GM19372 (cell line): Measurements from ENCODE around the gene DLL3.

Experiments used
- ATAC-seq: cut with Tn5 transposase; IDR thresholded peaks from one replicate; pipeline ENCODE4 v1.9.1; 2021; ENCODE audit warnings: mild to moderate bottlenecking, low read depth, moderate library complexity; ENCODE audit not compliant: unreplicated experiment

Gene DLL3

DNA sequence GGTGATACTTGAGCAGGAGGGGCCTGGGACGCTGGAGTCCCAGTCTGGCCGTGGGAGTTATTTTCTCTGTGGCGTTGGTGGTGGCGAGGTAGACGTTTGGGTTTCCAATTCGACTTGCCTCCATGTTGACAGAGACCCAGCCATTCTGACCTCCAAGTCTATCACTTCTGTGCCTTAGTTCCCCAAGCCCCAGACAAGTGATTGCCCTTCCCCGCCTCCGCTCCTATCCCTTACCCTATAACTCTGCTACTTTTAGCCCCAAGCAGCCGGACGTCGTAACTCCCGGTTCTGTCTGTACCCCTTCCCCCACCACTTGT lies 17.6 kb upstream of the DLL3 start:
- no peak for ATAC-seq

DNA sequence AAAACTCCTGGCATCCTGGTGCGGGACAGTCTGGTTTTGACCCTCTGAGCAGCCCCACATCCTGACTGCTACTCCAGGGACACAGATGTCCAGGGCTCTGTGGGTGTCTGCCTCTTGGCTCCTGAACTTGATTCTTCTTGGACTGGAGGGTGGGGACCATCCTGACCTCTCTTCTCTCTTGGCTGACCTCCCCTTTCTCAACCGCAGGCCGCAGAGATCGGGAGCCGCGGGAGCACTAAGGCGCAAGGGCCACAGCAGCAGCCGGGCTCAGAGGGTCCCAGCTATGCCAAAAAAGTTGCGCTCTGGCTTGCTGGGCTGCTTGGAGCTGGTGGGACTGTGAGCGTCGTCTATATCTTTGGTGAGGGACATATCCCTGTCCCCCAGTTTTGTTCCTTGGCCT lies 17.1 kb upstream of the DLL3 start:
- no peak for ATAC-seq

DNA sequence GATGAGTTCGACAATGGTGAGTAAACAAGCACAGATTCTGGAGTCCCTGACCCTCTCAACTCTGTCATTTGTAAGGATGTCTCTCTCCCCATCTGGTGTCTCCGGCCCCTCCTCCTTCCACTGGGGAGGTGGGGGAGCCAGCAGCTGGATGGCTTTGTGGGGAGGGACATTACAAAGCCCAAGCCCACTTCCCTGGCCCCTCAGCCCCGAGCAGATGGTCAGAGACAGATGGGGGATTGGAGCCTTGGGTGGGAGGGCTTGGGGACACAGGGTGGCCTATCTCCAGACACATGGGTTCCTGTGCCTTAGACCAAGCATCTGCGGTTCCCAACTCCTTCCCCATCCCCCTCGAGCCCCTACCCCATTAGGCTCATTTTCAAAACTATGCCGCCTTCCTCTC lies 15.6 kb upstream of the DLL3 start:
- no peak for ATAC-seq

DNA sequence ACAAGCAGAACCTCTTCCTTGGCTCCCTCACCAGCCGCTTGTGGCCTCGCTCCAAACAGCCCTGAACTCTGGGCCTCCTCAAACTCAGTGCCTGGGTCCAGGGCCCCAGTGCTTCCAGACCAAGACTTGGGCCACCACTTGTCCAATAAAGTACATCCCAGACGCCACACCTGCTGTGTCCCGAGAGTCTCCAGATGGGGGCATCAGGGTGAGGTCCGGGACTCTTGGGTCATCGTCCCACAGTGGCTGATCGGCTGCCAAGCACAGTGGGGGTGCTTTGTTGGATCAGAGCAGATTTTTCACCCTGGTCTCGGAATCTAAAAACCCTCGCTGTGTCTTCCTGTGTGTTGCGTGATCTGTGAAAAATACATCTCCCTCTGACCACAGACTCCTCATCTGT lies 9.0 kb upstream of the DLL3 start:
- ATAC-seq, result no peak

DNA sequence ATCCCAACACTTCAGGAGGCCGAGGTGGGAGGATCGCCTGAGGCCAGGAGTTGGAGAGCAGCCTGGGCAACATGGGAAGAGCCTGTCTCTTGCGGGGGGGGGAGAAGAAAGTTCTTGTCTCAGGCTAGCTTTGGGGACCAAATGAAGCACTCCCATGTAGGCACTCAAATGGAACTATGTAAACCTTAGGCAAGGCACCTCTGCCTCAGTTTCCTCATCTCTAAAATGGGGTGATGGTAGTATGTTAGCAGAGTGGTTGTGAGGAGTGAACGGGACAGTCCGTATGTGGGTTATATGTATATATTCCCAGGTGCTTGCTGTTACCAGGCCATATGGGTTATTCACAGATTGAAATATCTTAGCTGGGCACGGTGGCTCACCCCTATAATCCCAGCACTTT lies 6.5 kb upstream of the DLL3 start:
- no peak for ATAC-seq

DNA sequence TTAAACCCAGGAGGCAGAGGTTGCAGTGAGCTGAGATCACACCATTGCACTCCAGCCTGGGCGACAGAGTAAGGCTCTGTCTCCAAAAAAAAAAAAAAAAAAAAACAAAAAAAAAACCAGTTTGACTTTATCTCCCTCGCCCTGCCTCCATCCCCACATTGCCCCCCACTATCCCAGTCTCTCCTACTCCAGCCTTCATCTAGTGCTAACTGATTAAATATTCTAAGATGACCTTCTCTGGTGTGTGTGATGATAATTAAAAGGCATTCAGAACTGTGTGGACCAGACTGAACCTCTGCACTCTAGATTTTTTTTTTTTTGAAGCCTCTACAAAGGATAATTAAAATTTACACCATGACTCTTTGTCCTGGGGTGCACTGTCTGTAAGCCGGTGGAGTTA lies 6.0 kb upstream of the DLL3 start:
- ATAC-seq, result no peak

DNA sequence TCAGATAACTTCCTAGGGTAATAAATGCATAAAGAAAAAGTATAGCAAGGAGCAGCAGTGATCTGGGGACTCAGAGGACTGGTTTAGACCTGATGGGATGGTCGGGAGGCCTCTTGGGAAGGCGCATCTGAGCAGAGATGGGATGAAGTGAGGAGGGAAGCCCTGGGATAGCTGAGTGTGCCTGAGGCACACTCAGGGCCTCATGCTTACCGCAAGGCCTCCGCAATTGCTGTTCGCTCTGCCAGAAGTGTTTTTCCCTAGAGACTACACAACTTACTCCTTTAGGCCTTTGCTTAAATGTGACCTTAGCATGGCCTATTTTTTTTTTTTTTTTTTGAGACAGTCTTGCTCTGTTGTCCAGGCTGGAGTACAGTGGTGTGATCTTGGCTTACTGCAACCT lies 4.1 kb upstream of the DLL3 start:
- ATAC-seq, result no peak

DNA sequence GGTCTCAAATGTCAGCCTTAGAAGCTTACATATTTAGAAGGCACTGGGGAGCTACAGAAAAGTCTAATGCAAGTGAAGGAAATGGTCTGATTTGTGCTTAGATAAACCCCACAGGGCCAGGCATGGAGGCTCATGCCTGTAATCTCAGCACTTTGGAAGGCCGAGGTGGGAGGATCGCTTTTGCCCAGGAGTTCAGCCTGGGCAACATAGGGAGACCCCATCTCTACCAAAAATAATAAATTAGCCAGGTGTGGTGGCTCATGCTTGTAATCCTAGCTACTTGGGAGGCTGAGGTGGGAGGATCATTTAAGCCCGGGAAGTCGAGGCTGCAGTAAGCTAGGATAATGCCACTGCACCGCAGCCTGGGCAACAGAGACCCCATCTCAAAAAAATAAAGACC lies 2.7 kb upstream of the DLL3 start:
- no peak for ATAC-seq

DNA sequence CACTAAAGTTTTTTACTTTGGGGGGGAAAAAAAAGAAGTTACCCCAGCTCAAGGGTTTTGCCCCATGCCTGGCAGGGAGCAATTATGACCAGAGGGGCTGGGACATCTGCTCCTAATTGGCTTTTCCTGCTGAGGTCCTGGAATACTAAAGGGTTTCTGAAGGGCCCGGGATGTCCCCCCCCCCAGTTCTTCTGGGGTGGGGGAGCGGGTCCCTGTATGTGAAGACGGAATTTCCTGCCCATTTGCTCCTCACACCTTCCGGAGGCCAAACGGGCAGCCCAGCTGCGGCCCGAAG lies 1.1 kb upstream of the DLL3 start:
- no peak for ATAC-seq

DNA sequence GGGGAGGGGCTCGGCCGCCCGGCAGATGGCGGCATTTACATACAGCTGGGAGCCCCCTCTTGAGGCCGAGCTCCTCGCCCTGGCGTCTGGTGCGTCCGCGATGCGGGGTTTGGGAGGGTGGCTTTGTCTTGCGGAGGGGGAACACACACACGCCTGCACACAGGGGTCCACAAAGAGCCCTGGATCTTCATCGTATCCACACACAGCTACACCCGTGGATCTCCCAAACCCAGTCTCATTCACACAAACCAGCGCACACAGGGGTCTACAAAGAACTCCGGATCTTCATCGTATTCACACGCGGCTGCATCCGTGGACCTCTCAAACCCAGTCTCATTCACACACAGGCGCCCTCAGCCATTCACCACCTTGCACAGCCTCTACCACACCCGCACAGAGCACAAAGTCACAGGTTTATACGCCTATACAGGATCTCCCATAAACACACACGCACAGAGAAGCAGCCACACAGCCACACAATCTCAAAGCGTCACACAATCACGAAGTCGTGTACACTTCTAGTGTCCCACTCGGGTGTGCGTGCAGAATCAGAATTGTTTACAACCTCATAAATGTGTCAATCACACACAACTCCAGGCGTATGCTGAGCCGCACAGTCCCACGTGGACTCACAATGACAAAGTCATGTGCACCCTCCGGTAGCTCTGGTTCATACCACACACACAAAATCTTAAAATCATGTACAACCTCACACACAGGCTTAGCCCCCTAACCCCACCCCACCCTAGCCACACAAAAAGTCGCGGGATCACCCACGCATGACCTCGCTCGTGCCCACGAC lies 550 bp upstream of the DLL3 start:
- no peak for ATAC-seq

DNA sequence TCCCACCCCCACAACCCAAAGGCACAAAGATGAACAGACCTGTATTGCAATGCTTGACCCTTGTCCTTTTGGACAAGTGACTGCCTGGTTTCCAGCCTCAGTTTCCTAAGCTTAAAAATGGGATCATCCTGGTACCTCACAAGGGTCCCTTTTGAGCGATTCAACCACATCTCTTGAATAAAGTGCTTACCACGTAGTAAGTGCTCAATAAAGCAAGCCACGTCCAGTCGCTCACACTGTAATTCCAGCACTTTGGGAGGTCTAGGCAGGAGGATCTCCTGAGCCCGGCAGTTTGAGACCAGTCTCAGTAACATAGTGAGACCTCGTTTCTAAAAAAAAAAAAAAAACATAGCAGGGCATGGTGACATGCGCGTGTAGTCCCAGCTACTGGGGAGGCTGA lies 1.2 kb downstream of the DLL3 start:
- ATAC-seq, result no peak

DNA sequence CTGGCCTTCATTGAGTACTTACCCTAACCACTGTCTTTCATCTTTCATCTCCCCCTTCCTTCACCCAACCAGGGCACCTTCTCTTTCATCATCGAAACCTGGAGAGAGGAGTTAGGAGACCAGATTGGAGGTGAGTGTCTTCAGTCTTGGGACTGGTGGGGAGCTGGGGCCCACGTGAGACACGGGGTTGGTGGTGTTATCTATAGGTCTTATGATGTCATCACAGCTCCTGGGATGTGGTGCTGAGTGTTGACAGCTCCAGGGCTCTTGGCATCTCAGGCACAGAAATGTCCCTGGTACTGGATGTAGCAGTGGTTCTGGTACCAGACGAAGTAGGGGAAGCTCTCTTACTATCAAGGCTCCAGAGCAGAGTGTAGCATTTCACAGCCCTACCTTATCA lies 1.8 kb downstream of the DLL3 start:
- ATAC-seq, result no peak

DNA sequence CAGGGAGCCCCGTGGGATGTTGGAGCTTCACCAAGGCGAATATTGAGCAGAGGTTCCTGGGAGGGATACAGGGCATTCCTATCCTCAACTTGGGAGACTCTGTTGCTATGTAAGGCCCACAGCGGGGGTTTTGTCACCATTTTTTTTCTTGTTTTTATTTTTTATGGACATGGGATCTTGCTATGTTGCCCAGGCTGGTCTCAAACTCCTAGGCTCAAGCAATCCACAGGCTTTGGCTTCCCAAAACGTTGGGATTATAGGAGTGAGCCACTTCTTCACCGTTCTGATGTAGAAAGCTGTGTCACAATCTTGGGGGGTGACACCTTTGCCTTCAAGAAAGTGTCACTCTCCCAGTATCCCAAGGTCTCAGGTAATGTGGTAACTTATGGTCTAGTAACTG lies 2.6 kb downstream of the DLL3 start:
- no peak for ATAC-seq

DNA sequence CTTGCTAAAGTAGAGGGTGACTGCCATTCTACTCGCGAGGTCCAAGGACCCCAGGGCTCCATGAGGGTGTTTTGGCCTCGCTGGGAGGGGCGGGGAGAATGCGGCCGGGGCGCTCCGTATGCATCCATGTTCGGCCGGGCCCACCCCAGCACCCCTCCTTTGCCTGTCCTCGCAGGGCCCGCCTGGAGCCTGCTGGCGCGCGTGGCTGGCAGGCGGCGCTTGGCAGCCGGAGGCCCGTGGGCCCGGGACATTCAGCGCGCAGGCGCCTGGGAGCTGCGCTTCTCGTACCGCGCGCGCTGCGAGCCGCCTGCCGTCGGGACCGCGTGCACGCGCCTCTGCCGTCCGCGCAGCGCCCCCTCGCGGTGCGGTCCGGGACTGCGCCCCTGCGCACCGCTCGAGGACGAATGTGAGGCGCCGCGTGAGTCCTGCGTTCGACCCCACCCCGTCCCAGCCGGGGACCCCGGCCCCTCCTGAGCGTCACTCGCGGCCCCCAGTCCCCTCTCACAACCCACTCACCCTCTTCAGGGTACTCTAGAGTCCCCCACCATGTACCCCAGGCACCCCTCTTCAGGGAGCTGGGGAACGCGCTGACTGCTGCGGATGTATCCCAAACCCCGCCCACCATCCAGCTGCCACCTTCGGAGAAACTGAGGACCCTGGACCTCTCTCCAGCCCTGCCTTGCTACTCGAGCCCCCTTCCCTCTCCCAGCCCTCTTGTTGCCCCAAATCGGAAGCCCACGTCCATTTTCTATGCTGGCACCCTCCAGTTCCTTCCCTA lies 4.1 kb downstream of the DLL3 start:
- no peak for ATAC-seq

DNA sequence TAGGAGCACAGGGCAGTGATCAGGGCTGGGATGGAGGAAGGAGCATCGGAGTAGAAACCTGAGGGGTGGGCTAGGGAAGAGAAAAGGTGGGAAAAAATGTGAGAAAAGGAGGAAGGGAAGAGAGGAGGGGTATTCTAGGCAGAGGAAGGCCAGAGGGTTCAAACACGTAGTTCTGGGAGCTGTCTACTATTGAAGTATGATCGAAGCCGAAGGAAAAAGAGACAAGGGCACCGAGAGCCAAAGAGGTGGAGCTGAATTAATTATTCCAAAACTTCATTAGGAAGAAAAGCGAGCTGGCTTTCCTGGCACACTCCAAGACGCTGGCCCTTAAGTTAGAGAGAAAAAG lies 7.8 kb downstream of the DLL3 start:
- no peak for ATAC-seq

DNA sequence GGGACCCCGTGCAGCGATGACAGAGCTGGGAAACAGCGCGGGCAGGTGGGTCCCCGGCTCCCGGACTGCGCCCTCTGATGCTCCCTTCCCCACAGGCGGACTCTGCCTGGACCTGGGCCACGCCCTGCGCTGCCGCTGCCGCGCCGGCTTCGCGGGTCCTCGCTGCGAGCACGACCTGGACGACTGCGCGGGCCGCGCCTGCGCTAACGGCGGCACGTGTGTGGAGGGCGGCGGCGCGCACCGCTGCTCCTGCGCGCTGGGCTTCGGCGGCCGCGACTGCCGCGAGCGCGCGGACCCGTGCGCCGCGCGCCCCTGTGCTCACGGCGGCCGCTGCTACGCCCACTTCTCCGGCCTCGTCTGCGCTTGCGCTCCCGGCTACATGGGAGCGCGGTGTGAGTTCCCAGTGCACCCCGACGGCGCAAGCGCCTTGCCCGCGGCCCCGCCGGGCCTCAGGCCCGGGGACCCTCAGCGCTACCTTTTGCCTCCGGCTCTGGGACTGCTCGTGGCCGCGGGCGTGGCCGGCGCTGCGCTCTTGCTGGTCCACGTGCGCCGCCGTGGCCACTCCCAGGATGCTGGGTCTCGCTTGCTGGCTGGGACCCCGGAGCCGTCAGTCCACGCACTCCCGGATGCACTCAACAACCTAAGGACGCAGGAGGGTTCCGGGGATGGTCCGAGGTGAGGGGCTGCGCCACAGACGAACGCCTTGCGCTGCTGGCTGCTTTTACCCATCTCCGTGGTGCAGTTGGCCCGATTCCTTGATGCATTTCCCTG lies 8.4 kb downstream of the DLL3 start:
- no peak for ATAC-seq

DNA sequence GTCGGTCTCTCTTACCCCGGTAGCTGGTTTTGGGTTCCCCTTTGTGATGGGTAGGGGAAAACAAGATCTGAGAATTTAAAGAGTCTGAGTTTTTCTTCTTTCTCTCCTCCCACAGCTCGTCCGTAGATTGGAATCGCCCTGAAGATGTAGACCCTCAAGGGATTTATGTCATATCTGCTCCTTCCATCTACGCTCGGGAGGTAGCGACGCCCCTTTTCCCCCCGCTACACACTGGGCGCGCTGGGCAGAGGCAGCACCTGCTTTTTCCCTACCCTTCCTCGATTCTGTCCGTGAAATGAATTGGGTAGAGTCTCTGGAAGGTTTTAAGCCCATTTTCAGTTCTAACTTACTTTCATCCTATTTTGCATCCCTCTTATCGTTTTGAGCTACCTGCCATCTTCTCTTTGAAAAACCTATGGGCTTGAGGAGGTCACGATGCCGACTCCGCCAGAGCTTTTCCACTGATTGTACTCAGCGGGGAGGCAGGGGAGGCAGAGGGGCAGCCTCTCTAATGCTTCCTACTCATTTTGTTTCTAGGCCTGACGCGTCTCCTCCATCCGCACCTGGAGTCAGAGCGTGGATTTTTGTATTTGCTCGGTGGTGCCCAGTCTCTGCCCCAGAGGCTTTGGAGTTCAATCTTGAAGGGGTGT lies 9.1 kb downstream of the DLL3 start:
- ATAC-seq, result no peak

DNA sequence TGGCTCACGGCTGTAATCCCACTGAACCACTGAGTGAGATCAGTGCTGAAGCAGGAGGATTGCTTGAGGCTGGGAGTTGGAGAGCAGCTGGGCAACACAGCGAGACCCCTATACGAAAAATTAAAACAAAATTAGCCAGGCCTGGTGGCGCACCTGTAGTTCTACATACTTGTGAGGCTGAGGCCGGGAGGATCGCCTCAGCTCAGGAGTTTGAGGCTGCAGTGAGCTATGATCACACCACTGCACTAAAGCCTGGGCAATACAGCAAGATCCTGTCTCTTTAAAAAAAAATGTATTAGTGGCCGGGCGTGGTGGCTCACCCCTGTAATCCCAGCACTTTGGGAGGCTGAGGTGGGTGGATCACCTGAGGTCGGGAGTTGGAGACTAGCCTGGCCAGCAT lies 9.9 kb downstream of the DLL3 start:
- no peak for ATAC-seq

DNA sequence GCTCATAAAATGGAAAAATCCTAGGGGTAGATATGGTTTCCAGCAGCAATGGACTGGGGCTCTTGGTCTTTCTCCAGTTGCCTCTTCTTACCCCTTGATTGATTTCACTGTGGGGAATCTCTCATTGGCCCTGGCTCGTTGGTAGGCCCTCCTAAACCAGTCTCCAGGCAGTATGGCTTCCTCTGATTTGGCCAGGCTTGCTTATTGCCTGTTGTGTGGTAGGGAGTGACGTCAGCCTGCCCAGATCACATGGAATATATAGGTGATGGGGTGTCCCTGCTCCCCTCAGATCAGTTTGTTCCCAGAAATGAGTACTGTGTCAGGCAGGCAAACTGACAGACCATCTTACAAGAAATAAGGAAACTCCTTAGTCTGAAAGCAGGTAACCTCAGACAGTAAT lies 10.5 kb downstream of the DLL3 start:
- no peak for ATAC-seq

DNA sequence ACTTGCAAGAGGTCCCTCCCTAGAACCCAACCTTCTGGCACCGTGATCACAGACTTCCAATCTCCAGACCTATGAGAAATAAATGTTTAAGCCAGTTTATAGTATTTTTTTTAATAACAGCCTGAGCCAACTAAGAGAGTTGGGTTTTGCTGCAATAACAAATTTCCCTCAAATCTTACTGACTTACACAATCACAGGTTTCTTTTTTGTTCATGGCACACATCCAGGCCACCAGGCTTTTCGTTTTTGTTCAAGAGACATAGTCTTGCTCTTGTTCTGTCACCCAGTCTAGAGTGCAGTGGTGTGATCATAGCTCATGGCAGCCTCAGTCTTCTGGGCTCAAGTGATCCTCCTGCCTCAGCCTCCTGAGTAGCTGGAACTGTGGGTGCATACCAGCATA lies 14.2 kb downstream of the DLL3 start:
- no peak for ATAC-seq

DNA sequence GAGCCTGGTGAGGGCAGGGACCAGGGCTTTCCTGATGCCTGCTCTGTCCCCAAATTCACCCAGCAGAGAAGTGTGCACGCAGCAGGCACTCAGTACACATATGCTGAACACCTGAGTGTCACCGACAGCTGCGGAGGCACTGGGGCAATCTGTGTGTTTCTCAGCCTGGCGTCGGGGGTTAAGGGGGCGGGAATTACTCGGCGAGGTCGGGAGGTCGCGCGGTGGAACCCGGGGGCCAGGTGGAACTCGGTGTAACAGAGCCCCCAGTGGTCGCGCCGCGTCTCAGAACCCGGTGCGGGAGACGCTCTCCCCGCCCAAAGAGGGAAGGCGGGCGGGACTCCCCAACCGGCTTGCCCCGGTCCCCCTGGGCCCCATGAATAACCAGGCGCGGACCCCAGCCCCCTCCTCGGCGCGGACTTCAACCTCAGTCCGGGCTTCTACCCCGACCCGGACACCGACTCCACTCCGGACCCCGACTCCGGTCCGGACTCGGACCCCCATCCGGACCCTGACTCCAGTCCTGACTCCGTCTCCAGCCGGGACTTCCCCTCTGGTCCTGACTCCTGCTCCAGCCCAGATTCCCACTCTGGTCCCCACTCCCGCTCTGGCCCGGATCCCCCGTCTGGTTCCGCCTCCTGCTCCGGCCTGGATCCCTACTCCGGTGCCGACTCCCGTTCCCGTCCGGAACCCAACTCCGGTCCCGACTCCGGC lies 16.2 kb downstream of the DLL3 start, which contains the start of gene SELENOV:
SELENOV (plus strand) TSS at position 300 of the 711 bp plus-strand sequence; CDS start at position 374, 74 bp downstream.
- no peak for ATAC-seq
